ENCODE results near the gene ATP10A. TPM values are rescaled to one million over a fixed set of nuclear protein-coding genes. Genes with fewer than 3 reads are reported as not detected.

ATP10A gene
- total RNA-seq, 4 donors from 2014 or later = 1.6 to 8.2 (median 3.7) TPM

GRCh38 chr15:25848325-25848724 is 14.8 kb downstream of the ATP10A start:
- DNase-seq (ENCODE audit: low spot score in 2 of 2) = no peak
- no peak overlapping the region for H3K4me3 ChIP-seq (ENCODE audit: low read depth, poor library complexity, severe bottlenecking)
- intact Hi-C loops (cut with DNase I; ENCODE audit: low total_unique reads) = no loop called here
- TF ChIP-seq POLR2A (IDR thresholded peaks at IDR 0.05) = no peak
- TF ChIP-seq CTCF (IDR thresholded peaks at IDR 0.05) = no peak
- 87 to 92% methylated on average over 8 of the region's 8 CpGs for WGBS, 2 donors

DNA sequence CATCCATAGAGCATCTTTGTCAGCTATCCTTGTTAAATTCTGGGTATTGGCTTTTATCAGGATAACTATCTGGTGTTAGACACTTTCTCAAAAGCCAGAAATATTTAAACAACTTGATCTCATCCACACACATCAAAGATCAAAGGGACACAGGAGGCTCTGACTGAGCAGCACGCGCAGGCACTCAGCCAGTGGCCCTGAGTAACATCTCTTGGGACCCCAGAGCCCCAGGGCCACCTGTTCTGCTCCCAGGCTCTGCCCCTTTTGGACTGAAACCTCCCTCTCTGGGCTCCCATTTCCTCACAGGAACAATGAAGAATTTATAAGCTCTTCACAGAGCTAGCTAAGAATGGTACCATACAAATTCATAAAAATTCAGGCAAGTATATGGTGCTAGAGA is 16.1 kb downstream of the ATP10A start:
- TF ChIP-seq CTCF (IDR thresholded peaks at IDR 0.05) = no peak
- TF ChIP-seq POLR2A (IDR thresholded peaks at IDR 0.05) = no peak
- WGBS, 2 donors = 62 to 73% methylated on average over 2 of the region's 2 CpGs

GRCh38 chr15:25846377-25846776 is 16.8 kb downstream of the ATP10A start:
- DNase-seq (ENCODE audit: low spot score in 2 of 2) = no peak
- intact Hi-C loops (cut with DNase I; ENCODE audit: low total_unique reads) = no loop called here
- no peak for TF ChIP-seq CTCF (IDR thresholded peaks at IDR 0.05)
- TF ChIP-seq POLR2A (IDR thresholded peaks at IDR 0.05) = no peak
- no peak overlapping the region for H3K4me3 ChIP-seq (ENCODE audit: low read depth, poor library complexity, severe bottlenecking)
- WGBS, 2 donors = 55 to 64% methylated on average over 7 of the region's 7 CpGs

More for the DNA sequence above, 16.1 kb downstream of the ATP10A start:
- no peak overlapping the region for H3K4me3 ChIP-seq (ENCODE audit: low read depth, poor library complexity, severe bottlenecking)
- no peak for DNase-seq (ENCODE audit: low spot score in 2 of 2)
- intact Hi-C loops (cut with DNase I; ENCODE audit: low total_unique reads) = no loop called here

DNA sequence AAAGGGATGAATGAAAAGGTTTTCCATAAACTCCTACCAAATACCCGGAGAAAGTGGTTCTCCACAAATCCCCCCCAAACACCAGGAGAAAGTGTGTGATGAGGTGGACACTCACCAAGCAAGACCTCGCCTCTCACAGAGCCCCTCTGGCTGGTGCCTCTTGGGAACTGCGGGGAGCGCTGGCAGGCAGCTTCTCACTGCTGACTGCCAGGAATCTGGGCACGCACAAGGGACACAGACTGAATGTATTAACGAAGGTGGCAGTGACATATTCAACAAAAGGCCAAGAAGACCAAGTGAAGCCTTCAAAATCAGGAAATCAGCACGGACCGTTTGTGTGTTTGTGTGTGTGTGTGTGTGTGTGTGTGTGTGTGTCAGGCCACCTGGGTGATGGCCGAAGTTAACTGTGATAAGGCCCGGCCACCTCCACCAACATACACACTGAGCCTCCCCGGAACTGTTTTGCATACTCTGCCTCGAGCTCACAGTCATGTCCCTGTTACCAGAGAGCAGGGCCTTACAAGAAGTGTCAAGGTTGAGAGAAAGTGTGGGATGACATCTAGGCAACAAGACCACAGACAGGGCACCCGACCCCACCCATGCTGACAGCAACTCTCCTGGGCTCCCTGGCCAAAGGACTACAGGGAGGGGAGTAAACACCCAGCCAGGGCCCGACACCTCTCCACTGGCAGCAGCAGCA is 18.0 kb downstream of the ATP10A start:
- no peak overlapping the region for H3K4me3 ChIP-seq (ENCODE audit: low read depth, poor library complexity, severe bottlenecking)
- intact Hi-C loops (cut with DNase I; ENCODE audit: low total_unique reads) = no loop called here
- TF ChIP-seq POLR2A (IDR thresholded peaks at IDR 0.05) = no peak
- no peak for TF ChIP-seq CTCF (IDR thresholded peaks at IDR 0.05)
- DNase-seq (ENCODE audit: low spot score in 2 of 2) = no peak
- WGBS, 2 donors = 63 to 76% methylated on average over 14 of the region's 14 CpGs

DNA sequence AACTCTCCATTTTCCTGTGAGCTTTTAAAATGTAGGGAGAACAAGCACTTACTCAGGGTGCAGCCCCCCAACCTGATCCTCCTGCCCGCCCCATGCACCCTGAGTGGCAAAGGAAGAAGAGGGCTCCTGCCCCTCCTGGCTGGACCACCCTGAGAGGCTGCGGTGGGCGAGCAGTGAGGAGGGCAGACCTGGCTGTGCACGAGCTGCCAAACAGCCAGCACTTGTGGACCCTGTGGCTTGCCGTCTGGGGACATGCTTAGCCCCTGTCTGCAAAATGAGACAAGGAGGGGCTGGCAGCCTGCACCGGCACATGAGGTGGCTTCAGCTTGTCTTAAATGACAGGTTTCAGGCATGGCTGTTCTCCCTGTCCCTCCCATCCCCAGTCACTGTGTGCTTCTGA is 18.6 kb downstream of the ATP10A start:
- intact Hi-C loops (cut with DNase I; ENCODE audit: low total_unique reads) = no loop called here

More for the DNA sequence above, 18.6 kb downstream of the ATP10A start:
- WGBS, 2 donors = 80 to 92% methylated on average over 6 of the region's 6 CpGs
- DNase-seq (ENCODE audit: low spot score in 2 of 2) = no peak
- H3K4me3 ChIP-seq (ENCODE audit: low read depth, poor library complexity, severe bottlenecking) = no peak overlapping the region
- TF ChIP-seq POLR2A (IDR thresholded peaks at IDR 0.05) (no peak), CTCF (IDR thresholded peaks at IDR 0.05) (no peak)
